GM12874 (cell line): ENCODE results near the gene GCLC.

Source experiments
- TF ChIP-seq, protein P1 (sequence below): IDR thresholded peaks from 2 replicates; pipeline ENCODE4 v1.5.1; 2011; ENCODE audit warnings: low read depth, mild to moderate bottlenecking, control low read depth, low read length, moderate library complexity; ENCODE audit not compliant: insufficient read depth

GCLC gene

GRCh38 chr6:53466257-53466656 is 78.6 kb downstream of the GCLC start:
- TF ChIP-seq, protein P1, sequence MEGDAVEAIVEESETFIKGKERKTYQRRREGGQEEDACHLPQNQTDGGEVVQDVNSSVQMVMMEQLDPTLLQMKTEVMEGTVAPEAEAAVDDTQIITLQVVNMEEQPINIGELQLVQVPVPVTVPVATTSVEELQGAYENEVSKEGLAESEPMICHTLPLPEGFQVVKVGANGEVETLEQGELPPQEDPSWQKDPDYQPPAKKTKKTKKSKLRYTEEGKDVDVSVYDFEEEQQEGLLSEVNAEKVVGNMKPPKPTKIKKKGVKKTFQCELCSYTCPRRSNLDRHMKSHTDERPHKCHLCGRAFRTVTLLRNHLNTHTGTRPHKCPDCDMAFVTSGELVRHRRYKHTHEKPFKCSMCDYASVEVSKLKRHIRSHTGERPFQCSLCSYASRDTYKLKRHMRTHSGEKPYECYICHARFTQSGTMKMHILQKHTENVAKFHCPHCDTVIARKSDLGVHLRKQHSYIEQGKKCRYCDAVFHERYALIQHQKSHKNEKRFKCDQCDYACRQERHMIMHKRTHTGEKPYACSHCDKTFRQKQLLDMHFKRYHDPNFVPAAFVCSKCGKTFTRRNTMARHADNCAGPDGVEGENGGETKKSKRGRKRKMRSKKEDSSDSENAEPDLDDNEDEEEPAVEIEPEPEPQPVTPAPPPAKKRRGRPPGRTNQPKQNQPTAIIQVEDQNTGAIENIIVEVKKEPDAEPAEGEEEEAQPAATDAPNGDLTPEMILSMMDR, result no peak

GRCh38 chr6:53465732-53466131 is 79.2 kb downstream of the GCLC start:
- TF ChIP-seq, protein P1, result no peak

DNA sequence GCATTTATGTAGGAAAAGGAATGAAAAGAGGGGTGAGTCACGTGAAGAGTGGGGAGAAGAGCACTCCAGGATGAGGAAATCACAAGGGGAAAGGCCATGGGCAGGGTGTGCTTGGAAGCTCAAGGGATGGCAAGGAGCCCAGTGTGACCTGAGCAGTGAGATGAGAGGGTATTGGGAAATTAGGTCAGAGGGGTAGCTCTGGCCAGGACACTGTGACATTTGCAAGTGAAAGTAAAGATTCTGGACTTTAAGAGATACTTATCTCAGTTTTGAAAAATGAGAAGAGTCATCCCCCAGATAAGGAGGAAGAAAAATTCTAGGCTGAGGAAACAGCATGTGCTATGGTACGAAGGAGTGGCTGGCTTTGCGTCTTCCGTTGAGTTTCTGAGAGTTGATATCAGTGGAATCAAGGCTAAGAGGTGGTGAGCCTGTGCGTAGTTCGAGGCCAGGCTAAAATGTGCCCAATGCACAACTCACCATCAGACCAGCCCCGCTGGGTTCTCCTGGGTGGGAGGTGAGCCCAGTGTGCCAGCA is 79.9 kb downstream of the GCLC start:
- TF ChIP-seq, protein P1, result no peak

DNA sequence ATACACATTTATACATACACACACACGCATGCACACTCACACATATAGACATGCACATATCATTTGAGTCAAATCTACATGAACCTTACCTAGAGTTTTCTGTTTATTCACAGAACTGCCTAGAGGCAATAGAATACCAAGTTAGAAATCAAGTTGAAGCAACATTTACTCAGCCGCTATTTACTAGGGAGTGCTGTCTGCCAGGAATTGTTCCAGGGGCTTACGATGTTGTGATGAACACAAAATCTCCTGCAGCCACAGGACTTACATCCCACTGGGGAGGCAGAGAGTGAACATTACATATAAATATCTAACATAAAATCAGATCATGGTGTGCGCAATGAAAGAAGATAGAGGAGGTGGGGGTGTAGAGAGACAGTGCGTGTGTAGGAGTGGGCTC is 80.4 kb downstream of the GCLC start:
- TF ChIP-seq, protein P1, result no peak

GRCh38 chr6:53461696-53462095 is 83.2 kb downstream of the GCLC start:
- TF ChIP-seq, protein P1, result no peak

GRCh38 chr6:53461041-53461656 is 83.8 kb downstream of the GCLC start:
- TF ChIP-seq, protein P1, result no peak

DNA sequence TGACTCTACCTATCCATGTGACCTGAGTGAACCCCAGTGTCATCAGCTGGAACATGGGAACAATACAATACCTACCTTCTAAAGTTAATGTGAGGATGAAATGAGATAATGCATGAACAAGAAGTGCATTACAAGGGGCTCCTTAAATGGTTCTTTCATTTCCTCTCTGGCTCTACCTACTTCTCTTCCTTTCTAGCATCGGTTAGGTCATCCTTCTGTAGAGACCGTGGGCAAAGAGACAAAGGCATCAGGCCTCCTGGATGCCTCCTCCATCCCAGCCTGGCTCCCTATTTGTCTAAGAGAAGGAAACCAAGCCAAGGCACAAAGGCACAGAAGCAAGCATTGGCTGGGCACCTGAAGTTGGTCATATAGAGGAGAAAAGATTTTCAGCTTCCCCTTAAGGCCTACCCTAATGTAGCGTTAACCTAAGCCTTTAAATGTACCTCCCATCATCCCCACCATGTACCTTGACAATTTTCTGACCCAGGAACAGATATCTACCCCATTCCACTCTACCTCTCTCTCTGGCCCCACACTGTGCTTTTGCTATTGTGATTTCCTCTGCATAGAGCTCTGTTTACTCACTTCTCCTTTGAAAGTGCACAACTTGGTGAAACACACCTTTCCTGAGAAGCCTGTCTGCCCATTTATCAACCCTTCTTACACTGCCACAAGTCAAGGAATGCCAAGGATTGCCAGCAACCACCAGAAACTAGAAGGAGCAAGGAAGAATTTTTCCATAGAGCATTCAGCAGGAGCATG is 86.6 kb downstream of the GCLC start:
- TF ChIP-seq, protein P1, result no peak
